Measurements from ENCODE around the gene UNC119. TPM values are rescaled to one million over a fixed set of nuclear protein-coding genes. Genes with fewer than 3 reads are reported as not detected.

UNC119 gene
- total RNA-seq, 1 donor from 2014 or later, result 22.0 TPM

GRCh38 chr17:28499684-28500357 is 52.6 kb downstream of the UNC119 start:
- no peak for DNase-seq (ENCODE audit: low read depth, low spot score)

- no peak for DNase-seq (ENCODE audit: low read depth, low spot score)
These were observed 53.1 kb downstream of the UNC119 start for GRCh38 chr17:28499364-28499664.

GRCh38 chr17:28498652-28499363 is 53.6 kb downstream of the UNC119 start:
- no peak for DNase-seq (ENCODE audit: low read depth, low spot score)

GRCh38 chr17:28497931-28498330 is 54.5 kb downstream of the UNC119 start:
- DNase-seq (ENCODE audit: low read depth, low spot score), result no peak

Other genes with a start within 250 kb of the UNC119 start
- 43.1 and 44.7 TPM in 2 replicates for gene TMEM97, start 233.4 kb downstream of the UNC119 start, total RNA-seq
- gene IFT20, start 217.2 kb downstream of the UNC119 start, total RNA-seq, result 50.3 and 59.8 TPM in 2 replicates
- gene TNFAIP1, start 216.9 kb downstream of the UNC119 start, total RNA-seq, result 50.4 and 55.7 TPM in 2 replicates
- 102 and 107 TPM in 2 replicates for gene POLDIP2, start 195.1 kb downstream of the UNC119 start, total RNA-seq
- not detected in 2 replicates for gene SEBOX, start 187.4 kb downstream of the UNC119 start, total RNA-seq
- 0.07 and 0.46 TPM in 2 replicates for gene VTN, start 182.3 kb downstream of the UNC119 start, total RNA-seq
- gene SARM1, start 180.9 kb downstream of the UNC119 start, total RNA-seq, result 2.2 and 5.9 TPM in 2 replicates
- gene SLC46A1, start 146.4 kb downstream of the UNC119 start, total RNA-seq, result 3.8 and 4.5 TPM in 2 replicates
- gene SLC13A2, start 79.0 kb downstream of the UNC119 start, total RNA-seq, result not detected in 2 replicates
- not detected in 2 replicates for gene FOXN1, start 46.3 kb downstream of the UNC119 start, total RNA-seq
- gene PIGS, start 18.9 kb upstream of the UNC119 start, total RNA-seq, result 56.6 and 57.6 TPM in 2 replicates
- 22.0 and 53.9 TPM in 2 replicates for gene ALDOC, start 24.3 kb upstream of the UNC119 start, total RNA-seq
- gene SPAG5, start 46.4 kb upstream of the UNC119 start, total RNA-seq, result 24.5 and 58.3 TPM in 2 replicates
- 3.4 and 5.5 TPM in 2 replicates for gene RSKR, start 61.6 kb upstream of the UNC119 start, total RNA-seq
- 162 and 190 TPM in 2 replicates for gene BLTP2, start 92.5 kb upstream of the UNC119 start, total RNA-seq
- gene SDF2, start 109.3 kb upstream of the UNC119 start, total RNA-seq, result 56.8 and 63.1 TPM in 2 replicates
- gene SUPT6H, start 109.6 kb upstream of the UNC119 start, total RNA-seq, result 51.3 and 52.4 TPM in 2 replicates
- 0.66 and 2.3 TPM in 2 replicates for gene PROCA1, start 159.3 kb upstream of the UNC119 start, total RNA-seq
- gene RAB34, start 165.2 kb upstream of the UNC119 start, total RNA-seq, result 15.0 and 41.7 TPM in 2 replicates
- 811 and 821 TPM in 2 replicates for gene RPL23A, start 167.4 kb upstream of the UNC119 start, total RNA-seq
- 1.1 and 1.4 TPM in 2 replicates for gene TLCD1, start 173.6 kb upstream of the UNC119 start, total RNA-seq
- 2.0 and 2.1 TPM in 2 replicates for gene NEK8, start 176.2 kb upstream of the UNC119 start, total RNA-seq
- 28.2 and 32.8 TPM in 2 replicates for gene TRAF4, start 191.4 kb upstream of the UNC119 start, total RNA-seq

Data from pulmonary artery endothelial cell (primary cell).